Measurements from ENCODE around the gene SNPH.

- TF ChIP-seq CTCF (IDR thresholded peaks at IDR 0.05) (no peak), POLR2A (IDR thresholded peaks at IDR 0.05) (no peak)
Observed at GRCh38 chr20:1242530-1242929, 23.6 kb upstream of the SNPH start.
